Stomach (tissue), 9 donors: ENCODE measurements around the gene RBMS1. TPM values are rescaled to one million over a fixed set of nuclear protein-coding genes. Genes with fewer than 3 reads are reported as not detected.

Experiments
- DNase-seq, 2 donors: peaks; one replicate each; pipeline versions ENCODE4 v3.0.0 to v3.0.0-alpha.2; 2013 to 2019
- H3K27ac ChIP-seq, 5 donors: fragments of 200-600 bp in 4 of 5; sonication (generic) in 4 of 5; one replicate each; pipeline ENCODE4 v1.5.1; 2013 to 2019; ENCODE audit warnings: mild to moderate bottlenecking in 1 of 5, moderate library complexity in 1 of 5
- H3K27me3 ChIP-seq, 3 donors: fragments of 200-600 bp; sonication (generic); one replicate each; pipeline ENCODE4 v1.5.1; 2017 to 2019; ENCODE audit warnings: mixed run types in 1 of 3
- H3K36me3 ChIP-seq, 4 donors: fragments of 200-600 bp; sonication (generic); 1 replicate in 3 of 4; 2 replicates in 1 of 4; pipeline ENCODE4 v1.5.1; 2016 to 2019
- H3K4me1 ChIP-seq, 4 donors: fragments of 200-600 bp; sonication (generic); one replicate each; pipeline ENCODE4 v1.5.1; 2016 to 2019
- H3K4me3 ChIP-seq, 4 donors: fragments of 200-600 bp; sonication (generic) in 3 of 4; one replicate each; pipeline ENCODE4 v1.5.1; 2016 to 2019; ENCODE audit warnings: mild to moderate bottlenecking in 1 of 4
- H3K9me3 ChIP-seq, 4 donors: fragments of 200-600 bp; sonication (generic); one replicate each; pipeline ENCODE4 v1.5.1; 2016 to 2019
- CTCF ChIP-seq, 7 experiments: fragments of 450-650 bp in 4 of 7; fragments of 200-600 bp in 3 of 7; sonication (generic) in 3 of 7; IDR thresholded peaks; one replicate each; pipeline ENCODE4 v1.5.1; 2016 to 2019; ENCODE audit warnings: antibody characterized with exemption in 7 of 7, control low read depth in 2 of 7, mild to moderate bottlenecking in 1 of 7
- EP300 ChIP-seq: sonication (generic); formaldehyde crosslinking; IDR thresholded peaks from one replicate; pipeline ENCODE4 v1.6.1; 2017; ENCODE audit warnings: antibody characterized with exemption
- POLR2A ChIP-seq, 4 donors: fragments of 450-650 bp; IDR thresholded peaks; one replicate each; pipeline ENCODE4 v1.6.1; 2016; ENCODE audit warnings: antibody characterized with exemption in 4 of 4, control low read depth in 2 of 4, mild to moderate bottlenecking in 1 of 4, moderate library complexity in 1 of 4
- POLR2AphosphoS5 ChIP-seq, 3 donors: sonication (generic); formaldehyde crosslinking; IDR thresholded peaks; one replicate each; pipeline ENCODE4 v1.6.1; 2016; ENCODE audit warnings: antibody characterized with exemption in 3 of 3
- WGBS, 5 donors: extraction: QIAGEN DNeasy Blood & Tissue Kit in 3 of 5; methylation state at CpG; one replicate each; pipeline versions ENCODE4 v1.1.5 to v1.1.7; 2013 to 2018; 5-methylcytosine and 5-hydroxymethylcytosine counted together
- intact Hi-C: fragments of 100-400 bp; cut with DNase I; formaldehyde crosslinking; loops from one replicate; pipeline ENCODE4 v1.15.1; 2023; ENCODE audit warnings: low total_unique reads
- polyA plus RNA-seq, 3 donors: library from polyadenylated mRNA; stranded (reverse); fragments of 200-250 nt; gene quantifications; one replicate each; pipeline ENCODE4 v1.2.3, GENCODE V29; 2013
- total RNA-seq, 5 donors: library from RNA; depleted of rRNA; stranded (reverse); fragments of >200 nt; gene quantifications; one replicate each; pipeline versions ENCODE4 v1.1.0 to v1.2.3, GENCODE V29; 2014 to 2016
- donor health status: healthy with polysubstance abuse.
- donor health status: Bipolar disorder and iron deficiency.
- donor health status: healthy.

Gene RBMS1
- total and polyA plus RNA-seq, 8 donors: 4.3 to 134 (median 27.8) TPM

GRCh38 chr2:160249876-160250275, 243.7 kb downstream of the RBMS1 start:
- no peak for TF ChIP-seq CTCF (IDR thresholded peaks at IDR 0.05)
- no peak for TF ChIP-seq EP300
- TF ChIP-seq POLR2AphosphoS5 (IDR thresholded peaks at IDR 0.05): no peak
- TF ChIP-seq POLR2A (IDR thresholded peaks at IDR 0.05): no peak
- Histone ChIP-seq H3K27ac (no peak overlapping the region), H3K4me3 (no peak overlapping the region), H3K4me1 (peaks cover 0 to 25% (median 16%) of the 10 kb centered on the region in 4 donors), H3K36me3 (no peaks in the 10 kb centered on the region), H3K9me3 (no peaks in the 10 kb centered on the region), H3K27me3 (no peaks in the 10 kb centered on the region)
- intact Hi-C loops: no loop called here
- no peak for DNase-seq
- WGBS, 5 donors: 83 to 100% (median 89%) methylated on average over 1 of the region's 1 CpG

- Histone ChIP-seq H3K9me3 (no peaks in the 10 kb centered on the region), H3K36me3 (no peaks in the 10 kb centered on the region), H3K4me3 (no peak overlapping the region), H3K27me3 (no peaks in the 10 kb centered on the region), H3K4me1 (peaks cover under 1 to 19% (median 5%) of the 10 kb centered on the region in 4 donors), H3K27ac (no peak overlapping the region)
- TF ChIP-seq POLR2AphosphoS5 (IDR thresholded peaks at IDR 0.05): no peak
- no peak for TF ChIP-seq CTCF (IDR thresholded peaks at IDR 0.05)
- no peak for TF ChIP-seq EP300
- TF ChIP-seq POLR2A (IDR thresholded peaks at IDR 0.05): no peak
- 82 to 91% (median 89%) methylated on average over 6 of the region's 6 CpGs for WGBS, 5 donors
- DNase-seq: no peak
- intact Hi-C loops: no loop called here
Measured at GRCh38 chr2:160247296-160248035, 246.1 kb downstream of the RBMS1 start.

- intact Hi-C loops: no loop called here
- peaks cover 0 to 20% (median 9%) of the 10 kb centered on the region in 4 donors for H3K4me1 ChIP-seq
- no peak overlapping the region for H3K27ac ChIP-seq
- no peaks in the 10 kb centered on the region for H3K9me3 ChIP-seq
- DNase-seq: no peak
- 76 to 92% (median 87%) methylated on average over 2 of the region's 2 CpGs for WGBS, 5 donors
- H3K27me3 ChIP-seq: no peaks in the 10 kb centered on the region
- no peak overlapping the region for H3K4me3 ChIP-seq
- H3K36me3 ChIP-seq: no peaks in the 10 kb centered on the region
- no peak for TF ChIP-seq POLR2A (IDR thresholded peaks at IDR 0.05)
- no peak for TF ChIP-seq EP300
Measured at GRCh38 chr2:160246356-160246755, 247.3 kb downstream of the RBMS1 start.

GRCh38 chr2:160245614-160246155, 247.9 kb downstream of the RBMS1 start:
- no peaks in the 10 kb centered on the region for H3K9me3 ChIP-seq
- no peak overlapping the region for H3K27ac ChIP-seq
- peaks cover 0 to 22% (median 9%) of the 10 kb centered on the region in 4 donors for H3K4me1 ChIP-seq
- TF ChIP-seq CTCF (IDR thresholded peaks at IDR 0.05) (no peak), EP300 (no peak), POLR2AphosphoS5 (IDR thresholded peaks at IDR 0.05) (no peak)
- H3K36me3 ChIP-seq: no peaks in the 10 kb centered on the region
- WGBS, 5 donors: 65 to 84% (median 74%) methylated on average over 5 of the region's 5 CpGs
- intact Hi-C loops: no loop called here
- H3K27me3 ChIP-seq: no peaks in the 10 kb centered on the region
- H3K4me3 ChIP-seq: no peak overlapping the region
- DNase-seq: no peak
